ENCODE data around the gene DBP.

Gene DBP

DNA sequence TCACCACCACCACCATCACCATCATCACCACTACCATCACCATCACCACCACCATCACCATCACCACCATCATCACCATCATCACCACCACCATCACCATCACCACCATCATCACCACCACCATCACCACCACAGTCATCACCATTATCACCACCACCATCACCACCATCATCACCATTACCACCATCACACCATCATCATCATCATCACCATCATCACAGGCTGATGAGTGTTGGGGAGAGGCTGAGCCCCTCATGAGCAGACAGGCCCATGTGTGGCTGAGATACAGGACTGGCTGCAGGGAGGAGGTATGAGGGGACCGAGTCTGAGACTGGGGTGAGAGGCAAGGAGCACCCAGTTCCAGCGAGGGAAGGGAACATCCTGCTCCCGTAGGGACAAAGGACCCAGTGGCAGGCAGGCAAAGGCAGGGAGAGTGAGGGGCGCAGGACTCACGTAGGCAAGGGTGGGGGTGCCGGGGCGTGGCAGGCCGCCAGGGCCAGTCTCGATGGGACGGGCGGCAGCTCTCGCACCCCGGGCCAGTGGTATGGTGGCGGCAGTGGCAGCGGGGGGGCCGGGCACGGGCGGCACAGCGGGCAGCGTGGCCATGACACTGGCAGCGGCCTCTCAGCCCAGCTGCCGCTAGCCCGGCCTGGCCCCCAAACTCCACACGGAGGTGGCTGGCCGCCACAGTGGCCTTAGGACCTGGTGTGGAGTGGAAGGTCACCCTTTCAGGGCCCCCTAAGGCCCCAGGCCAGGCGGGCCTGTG is 32.9 kb upstream of the DBP start:
- TF ChIP-seq EZH2phosphoT487 (IDR thresholded peaks at IDR 0.05; ENCODE audit: low read depth): no peak
- TF ChIP-seq, protein P1, sequence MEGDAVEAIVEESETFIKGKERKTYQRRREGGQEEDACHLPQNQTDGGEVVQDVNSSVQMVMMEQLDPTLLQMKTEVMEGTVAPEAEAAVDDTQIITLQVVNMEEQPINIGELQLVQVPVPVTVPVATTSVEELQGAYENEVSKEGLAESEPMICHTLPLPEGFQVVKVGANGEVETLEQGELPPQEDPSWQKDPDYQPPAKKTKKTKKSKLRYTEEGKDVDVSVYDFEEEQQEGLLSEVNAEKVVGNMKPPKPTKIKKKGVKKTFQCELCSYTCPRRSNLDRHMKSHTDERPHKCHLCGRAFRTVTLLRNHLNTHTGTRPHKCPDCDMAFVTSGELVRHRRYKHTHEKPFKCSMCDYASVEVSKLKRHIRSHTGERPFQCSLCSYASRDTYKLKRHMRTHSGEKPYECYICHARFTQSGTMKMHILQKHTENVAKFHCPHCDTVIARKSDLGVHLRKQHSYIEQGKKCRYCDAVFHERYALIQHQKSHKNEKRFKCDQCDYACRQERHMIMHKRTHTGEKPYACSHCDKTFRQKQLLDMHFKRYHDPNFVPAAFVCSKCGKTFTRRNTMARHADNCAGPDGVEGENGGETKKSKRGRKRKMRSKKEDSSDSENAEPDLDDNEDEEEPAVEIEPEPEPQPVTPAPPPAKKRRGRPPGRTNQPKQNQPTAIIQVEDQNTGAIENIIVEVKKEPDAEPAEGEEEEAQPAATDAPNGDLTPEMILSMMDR (IDR thresholded peaks at IDR 0.05; ENCODE audit: low read depth, low read length): no peak
- H3K27ac ChIP-seq (ENCODE audit: low read length): no peak overlapping the region
- no peaks in the 10 kb centered on the region for H3K27me3 ChIP-seq (ENCODE audit: low read depth, low read length)
- no peak overlapping the region for H2AFZ ChIP-seq (ENCODE audit: low read depth, low read length)
- H3K4me3 ChIP-seq (ENCODE audit: low read length): no peak overlapping the region
- H3K9ac ChIP-seq (ENCODE audit: low read length): no peak overlapping the region
- no peaks in the 10 kb centered on the region for H3K36me3 ChIP-seq (replicated peaks; ENCODE audit: low read depth, low read length)
- H4K20me1 ChIP-seq (ENCODE audit: insufficient read depth, low read length): no peaks in the 10 kb centered on the region
- no peaks in the 10 kb centered on the region for H3K79me2 ChIP-seq (ENCODE audit: low read length)
- no peak overlapping the region for H3K4me2 ChIP-seq (ENCODE audit: low read length)
- H3K4me1 ChIP-seq (ENCODE audit: low read length): peaks cover 2% of the 10 kb centered on the region
- H3K9me3 ChIP-seq (ENCODE audit: insufficient read depth, low read length): no peaks in the 10 kb centered on the region

DNA sequence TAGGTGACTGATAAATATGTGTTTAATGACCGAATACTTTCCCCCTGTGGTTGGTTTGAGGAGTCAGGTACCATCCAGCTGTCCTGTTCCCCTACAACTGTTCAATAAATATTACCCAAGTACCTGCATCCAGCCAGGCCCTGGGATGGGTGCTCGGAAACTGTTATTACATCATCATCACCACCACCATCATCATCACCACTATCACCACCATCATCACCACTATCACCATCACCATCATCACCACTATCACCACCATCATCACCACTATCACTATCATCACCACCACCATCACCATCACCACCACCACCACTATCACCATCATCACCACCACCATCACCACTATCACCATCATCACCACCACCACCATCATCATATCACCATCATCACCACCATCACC is 31.6 kb upstream of the DBP start:
- H3K4me3 ChIP-seq (ENCODE audit: low read length): no peak overlapping the region
- no peaks in the 10 kb centered on the region for H3K4me1 ChIP-seq (ENCODE audit: low read length)
- no peak overlapping the region for H3K4me2 ChIP-seq (ENCODE audit: low read length)
- no peak overlapping the region for H3K27ac ChIP-seq (ENCODE audit: low read length)
- H3K9me3 ChIP-seq (ENCODE audit: insufficient read depth, low read length): no peaks in the 10 kb centered on the region
- no peak for TF ChIP-seq EZH2phosphoT487 (IDR thresholded peaks at IDR 0.05; ENCODE audit: low read depth)
- TF ChIP-seq, protein P1 (IDR thresholded peaks at IDR 0.05; ENCODE audit: low read depth, low read length): no peak
- no peak overlapping the region for H3K9ac ChIP-seq (ENCODE audit: low read length)
- H3K27me3 ChIP-seq (ENCODE audit: low read depth, low read length): no peaks in the 10 kb centered on the region
- no peaks in the 10 kb centered on the region for H3K36me3 ChIP-seq (replicated peaks; ENCODE audit: low read depth, low read length)
- no peaks in the 10 kb centered on the region for H3K79me2 ChIP-seq (ENCODE audit: low read length)
- no peaks in the 10 kb centered on the region for H4K20me1 ChIP-seq (ENCODE audit: insufficient read depth, low read length)
- no peak overlapping the region for H2AFZ ChIP-seq (ENCODE audit: low read depth, low read length)

DNA sequence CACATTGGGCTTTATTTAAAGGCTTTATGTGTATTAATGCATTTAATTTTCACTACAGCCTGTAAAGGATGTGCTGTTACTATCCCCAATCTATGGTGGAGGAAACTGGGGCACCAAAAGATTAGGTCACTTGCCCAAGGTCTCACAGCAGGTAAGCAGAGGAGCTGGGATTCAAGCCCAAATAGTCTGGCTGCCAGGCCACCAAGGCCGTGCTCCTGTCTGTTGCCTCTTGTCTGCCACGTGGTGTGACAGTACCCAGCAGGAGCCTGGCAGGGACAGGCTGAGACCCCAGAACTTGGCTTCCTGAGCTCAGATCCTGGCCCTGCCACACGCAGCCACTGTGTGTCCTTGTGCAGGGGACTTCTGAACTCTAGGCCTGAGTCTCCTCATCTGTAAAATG is 31.2 kb upstream of the DBP start:
- Histone ChIP-seq H4K20me1 (ENCODE audit: insufficient read depth, low read length) (no peaks in the 10 kb centered on the region), H3K9me3 (ENCODE audit: insufficient read depth, low read length) (no peaks in the 10 kb centered on the region), H3K4me2 (ENCODE audit: low read length) (no peak overlapping the region), H3K4me1 (ENCODE audit: low read length) (no peaks in the 10 kb centered on the region), H3K36me3 (replicated peaks; ENCODE audit: low read depth, low read length) (no peaks in the 10 kb centered on the region), H3K9ac (ENCODE audit: low read length) (no peak overlapping the region), H2AFZ (ENCODE audit: low read depth, low read length) (no peak overlapping the region), H3K27ac (ENCODE audit: low read length) (no peak overlapping the region), H3K27me3 (ENCODE audit: low read depth, low read length) (no peaks in the 10 kb centered on the region), H3K79me2 (ENCODE audit: low read length) (no peaks in the 10 kb centered on the region), H3K4me3 (ENCODE audit: low read length) (no peak overlapping the region)
- TF ChIP-seq, protein P1 (IDR thresholded peaks at IDR 0.05; ENCODE audit: low read depth, low read length): no peak
- no peak for TF ChIP-seq EZH2phosphoT487 (IDR thresholded peaks at IDR 0.05; ENCODE audit: low read depth)

DNA sequence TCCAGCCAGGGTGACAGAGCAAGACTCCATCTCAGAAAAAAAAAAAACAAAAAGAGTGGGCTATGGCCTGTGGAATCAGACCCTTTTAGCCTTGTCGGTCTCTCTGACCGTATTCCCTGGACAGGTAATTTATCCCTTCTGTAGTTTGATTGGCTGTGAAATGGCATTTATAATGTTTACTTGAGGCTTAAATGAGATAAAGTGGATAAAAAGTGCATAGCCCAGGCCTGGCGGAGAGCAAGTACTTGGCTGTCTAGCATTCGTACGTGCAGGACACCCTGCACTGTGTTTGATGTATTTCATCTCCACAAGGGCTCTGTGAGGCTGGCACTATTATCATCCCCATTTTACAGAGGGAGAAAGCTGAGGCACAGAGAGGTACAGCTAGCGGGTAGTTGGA is 28.6 kb upstream of the DBP start:
- no peaks in the 10 kb centered on the region for H3K36me3 ChIP-seq (replicated peaks; ENCODE audit: low read depth, low read length)
- peaks cover 7% of the 10 kb centered on the region for H3K4me1 ChIP-seq (ENCODE audit: low read length)
- no peak overlapping the region for H3K9ac ChIP-seq (ENCODE audit: low read length)
- TF ChIP-seq EZH2phosphoT487 (IDR thresholded peaks at IDR 0.05; ENCODE audit: low read depth): no peak
- TF ChIP-seq, protein P1 (IDR thresholded peaks at IDR 0.05; ENCODE audit: low read depth, low read length): no peak
- H2AFZ ChIP-seq (ENCODE audit: low read depth, low read length): no peak overlapping the region
- no peak overlapping the region for H3K4me2 ChIP-seq (ENCODE audit: low read length)
- no peak overlapping the region for H3K4me3 ChIP-seq (ENCODE audit: low read length)
- no peaks in the 10 kb centered on the region for H3K9me3 ChIP-seq (ENCODE audit: insufficient read depth, low read length)
- H3K79me2 ChIP-seq (ENCODE audit: low read length): no peaks in the 10 kb centered on the region
- no peaks in the 10 kb centered on the region for H4K20me1 ChIP-seq (ENCODE audit: insufficient read depth, low read length)
- H3K27me3 ChIP-seq (ENCODE audit: low read depth, low read length): no peaks in the 10 kb centered on the region
- no peak overlapping the region for H3K27ac ChIP-seq (ENCODE audit: low read length)
